Panc1 (cell line): ENCODE data around the gene KRTAP2-1. TPM values are rescaled to one million over a fixed set of nuclear protein-coding genes. Genes with fewer than 3 reads are reported as not detected.

Experiments
- ATAC-seq: fragments of 200-7000 bp; cut with Tn5 transposase; 2 replicates; pipeline ENCODE4 v1.9.1; 2020; ENCODE audit warnings: mild to moderate bottlenecking, moderate library complexity
- BruUV-seq: library from RNA; stranded (reverse); fragments of 400-500 nt; replicated peaks from 2 replicates; lab custom pipeline; 2021; lab: Mats Ljungman, UMichigan
- CTCF ChIA-PET: fragments of 300-600 bp; sonication (Branson Sonifier 250); formaldehyde crosslinking; loops from one replicate; lab custom pipeline; 2022; ENCODE audit warnings: antibody characterized with exemption; lab: Charles Lee
- POLR2A ChIA-PET: fragments of 300-600 bp; sonication (Branson Sonifier 250); formaldehyde crosslinking; loops from one replicate; lab custom pipeline; 2022; ENCODE audit warnings: antibody characterized with exemption; lab: Charles Lee
- DNase-seq: peaks from one replicate; pipeline ENCODE4 v3.0.0-alpha.2; 2010; ENCODE audit warnings: low read depth, low spot score
- H3K27ac ChIP-seq: 2 replicates; pipeline ENCODE4 v1.5.1; 2011; ENCODE audit warnings: mild to moderate bottlenecking, low read length, inconsistent platforms
- H3K27me3 ChIP-seq: fragments of 200-500 bp; sonication (Bioruptor generic); 2 replicates; pipeline ENCODE4 v1.6.0; 2014; ENCODE audit warnings: low read length, inconsistent platforms; ENCODE audit not compliant: control insufficient read depth, insufficient read depth
- H3K36me3 ChIP-seq: fragments of 200-500 bp; sonication (Bioruptor generic); 2 replicates; pipeline ENCODE4 v1.5.1; 2014; ENCODE audit warnings: inconsistent platforms, mild to moderate bottlenecking, low read length, moderate library complexity; ENCODE audit not compliant: control insufficient read depth, insufficient read depth
- H3K4me1 ChIP-seq: 2 replicates; pipeline ENCODE4 v1.5.1; 2011; ENCODE audit warnings: inconsistent platforms, mild to moderate bottlenecking, low read length, moderate library complexity; ENCODE audit not compliant: control insufficient read depth, insufficient read depth
- H3K4me3 ChIP-seq, 2 experiments: 2 replicates each; pipeline ENCODE4 v1.5.1; 2011 to 2012; ENCODE audit warnings: low read depth in 2 of 2, low read length in 2 of 2, mild to moderate bottlenecking in 2 of 2, inconsistent platforms in 1 of 2, moderate library complexity in 1 of 2
- H3K9me3 ChIP-seq: fragments of 200-500 bp; sonication (Bioruptor generic); 2 replicates; pipeline ENCODE4 v1.5.1; 2014; ENCODE audit warnings: low read depth, mild to moderate bottlenecking, inconsistent platforms, low read length, moderate library complexity; ENCODE audit not compliant: control insufficient read depth, insufficient read depth
- POLR2AphosphoS5 ChIP-seq: IDR thresholded peaks from 2 replicates; pipeline ENCODE4 v1.6.1; 2012; ENCODE audit warnings: mild to moderate bottlenecking, low read depth, low read length, moderate library complexity
- SIN3A ChIP-seq: IDR thresholded peaks from 2 replicates; pipeline ENCODE4 v1.6.1; 2012; ENCODE audit warnings: low read depth, mild to moderate bottlenecking, low read length, moderate library complexity, borderline replicate concordance; ENCODE audit not compliant: insufficient read depth
- TCF7L2 ChIP-seq: IDR thresholded peaks from 2 replicates; pipeline ENCODE4 v1.6.1; 2011; ENCODE audit warnings: mild to moderate bottlenecking, low read depth, low read length, inconsistent platforms
- in situ Hi-C: cut with HindIII; loops from 2 replicates; pipeline ENCODE4 v1.10.0; 2016; ENCODE audit warnings: low sequenced_read_pairs, low pct_unique_long_range_greater_than_20kb
- intact Hi-C: fragments of 100-400 bp; cut with micrococcal nuclease; formaldehyde crosslinking; loops from one replicate; pipeline ENCODE4 v1.10.0; 2022; ENCODE audit not compliant: unreplicated experiment
- total RNA-seq: library from RNA; stranded (reverse); gene quantifications from one replicate; pipeline ENCODE4 v1.2.1, GENCODE V29; 2021; ENCODE audit not compliant: unreplicated experiment
- TF ChIP-seq, protein P1 (sequence below): fragments of 450-650 bp; IDR thresholded peaks from 2 replicates; pipeline ENCODE4 v1.5.1; 2017; ENCODE audit warnings: mild to moderate bottlenecking
- TF ChIP-seq, protein P2 (sequence below), 2 experiments: IDR thresholded peaks; 2 replicates each; pipeline ENCODE4 v1.6.1; 2011 to 2012; ENCODE audit warnings: low read depth in 2 of 2, control low read depth in 1 of 2, low read length in 1 of 2, mild to moderate bottlenecking in 1 of 2, moderate library complexity in 1 of 2; ENCODE audit not compliant: insufficient read depth in 1 of 2

Gene KRTAP2-1
- total RNA-seq, 1 experiment from 2014 or later, result not detected

DNA sequence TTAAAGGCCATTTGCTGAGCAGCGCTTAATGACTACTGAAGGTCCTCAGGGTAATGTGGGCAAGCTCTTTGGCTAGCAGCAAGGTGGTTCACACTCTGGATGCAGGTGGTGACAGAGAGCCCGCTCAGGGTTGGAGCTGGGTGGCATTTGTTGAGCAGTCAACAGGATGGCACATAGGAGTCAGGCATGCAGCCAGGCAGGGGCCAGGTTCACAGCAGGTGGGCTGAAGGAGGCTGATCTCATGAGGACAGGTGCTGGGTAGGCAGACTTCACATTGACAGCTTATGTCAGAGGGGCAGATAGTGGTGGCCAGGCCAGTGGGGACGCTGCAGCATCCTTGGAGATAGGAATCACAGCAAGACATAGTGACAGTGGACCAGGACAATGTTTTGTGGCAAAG lies 42.7 kb downstream of the KRTAP2-1 start:
- intact Hi-C loops, result no loop called here
- CTCF ChIA-PET, result interaction anchor here (0.6 kb wide), 1 partner anchor 668 kb away, joined by 5 read pairs; no protein-coding TSS in a partner anchor
- Histone ChIP-seq H3K27ac (no peak overlapping the region), H3K27me3 (peaks cover 4% of the 10 kb centered on the region; the same call in 1 of the 2 replicates), H3K36me3 (no peaks in the 10 kb centered on the region), H3K4me1 (no peaks in the 10 kb centered on the region), H3K4me3 (no peak overlapping the region), H3K9me3 (no peaks in the 10 kb centered on the region)
- BruUV-seq, result no TSS peak
- DNase-seq (no peak), ATAC-seq (no peak)
- POLR2A ChIA-PET, result no interaction called here
- in situ Hi-C loops, result no loop called here
- TF ChIP-seq SIN3A, result no peak
- TF ChIP-seq, protein P1, sequence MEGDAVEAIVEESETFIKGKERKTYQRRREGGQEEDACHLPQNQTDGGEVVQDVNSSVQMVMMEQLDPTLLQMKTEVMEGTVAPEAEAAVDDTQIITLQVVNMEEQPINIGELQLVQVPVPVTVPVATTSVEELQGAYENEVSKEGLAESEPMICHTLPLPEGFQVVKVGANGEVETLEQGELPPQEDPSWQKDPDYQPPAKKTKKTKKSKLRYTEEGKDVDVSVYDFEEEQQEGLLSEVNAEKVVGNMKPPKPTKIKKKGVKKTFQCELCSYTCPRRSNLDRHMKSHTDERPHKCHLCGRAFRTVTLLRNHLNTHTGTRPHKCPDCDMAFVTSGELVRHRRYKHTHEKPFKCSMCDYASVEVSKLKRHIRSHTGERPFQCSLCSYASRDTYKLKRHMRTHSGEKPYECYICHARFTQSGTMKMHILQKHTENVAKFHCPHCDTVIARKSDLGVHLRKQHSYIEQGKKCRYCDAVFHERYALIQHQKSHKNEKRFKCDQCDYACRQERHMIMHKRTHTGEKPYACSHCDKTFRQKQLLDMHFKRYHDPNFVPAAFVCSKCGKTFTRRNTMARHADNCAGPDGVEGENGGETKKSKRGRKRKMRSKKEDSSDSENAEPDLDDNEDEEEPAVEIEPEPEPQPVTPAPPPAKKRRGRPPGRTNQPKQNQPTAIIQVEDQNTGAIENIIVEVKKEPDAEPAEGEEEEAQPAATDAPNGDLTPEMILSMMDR, result no peak
- TF ChIP-seq, protein P2, sequence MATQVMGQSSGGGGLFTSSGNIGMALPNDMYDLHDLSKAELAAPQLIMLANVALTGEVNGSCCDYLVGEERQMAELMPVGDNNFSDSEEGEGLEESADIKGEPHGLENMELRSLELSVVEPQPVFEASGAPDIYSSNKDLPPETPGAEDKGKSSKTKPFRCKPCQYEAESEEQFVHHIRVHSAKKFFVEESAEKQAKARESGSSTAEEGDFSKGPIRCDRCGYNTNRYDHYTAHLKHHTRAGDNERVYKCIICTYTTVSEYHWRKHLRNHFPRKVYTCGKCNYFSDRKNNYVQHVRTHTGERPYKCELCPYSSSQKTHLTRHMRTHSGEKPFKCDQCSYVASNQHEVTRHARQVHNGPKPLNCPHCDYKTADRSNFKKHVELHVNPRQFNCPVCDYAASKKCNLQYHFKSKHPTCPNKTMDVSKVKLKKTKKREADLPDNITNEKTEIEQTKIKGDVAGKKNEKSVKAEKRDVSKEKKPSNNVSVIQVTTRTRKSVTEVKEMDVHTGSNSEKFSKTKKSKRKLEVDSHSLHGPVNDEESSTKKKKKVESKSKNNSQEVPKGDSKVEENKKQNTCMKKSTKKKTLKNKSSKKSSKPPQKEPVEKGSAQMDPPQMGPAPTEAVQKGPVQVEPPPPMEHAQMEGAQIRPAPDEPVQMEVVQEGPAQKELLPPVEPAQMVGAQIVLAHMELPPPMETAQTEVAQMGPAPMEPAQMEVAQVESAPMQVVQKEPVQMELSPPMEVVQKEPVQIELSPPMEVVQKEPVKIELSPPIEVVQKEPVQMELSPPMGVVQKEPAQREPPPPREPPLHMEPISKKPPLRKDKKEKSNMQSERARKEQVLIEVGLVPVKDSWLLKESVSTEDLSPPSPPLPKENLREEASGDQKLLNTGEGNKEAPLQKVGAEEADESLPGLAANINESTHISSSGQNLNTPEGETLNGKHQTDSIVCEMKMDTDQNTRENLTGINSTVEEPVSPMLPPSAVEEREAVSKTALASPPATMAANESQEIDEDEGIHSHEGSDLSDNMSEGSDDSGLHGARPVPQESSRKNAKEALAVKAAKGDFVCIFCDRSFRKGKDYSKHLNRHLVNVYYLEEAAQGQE (IDR thresholded peaks at IDR 0.05; ENCODE audit: insufficient read depth in 1 of 2, low read depth in 2 of 2, low read length in 1 of 2), result no peak
- no peak for TF ChIP-seq TCF7L2
- TF ChIP-seq POLR2AphosphoS5, result no peak

GRCh38 chr17:41003926-41004325 lies 43.2 kb downstream of the KRTAP2-1 start:
- intact Hi-C loops, result no loop called here
- CTCF ChIA-PET, result interaction anchor here (0.6 kb wide), 1 partner anchor 668 kb away, joined by 5 read pairs; no protein-coding TSS in a partner anchor

More at GRCh38 chr17:41003926-41004325, 43.2 kb downstream of the KRTAP2-1 start:
- H3K36me3 ChIP-seq, result no peaks in the 10 kb centered on the region
- H3K4me3 ChIP-seq, result no peak overlapping the region
- in situ Hi-C loops, result no loop called here
- no TSS peak for BruUV-seq
- POLR2A ChIA-PET, result no interaction called here
- DNase-seq (no peak), ATAC-seq (no peak)
- TF ChIP-seq TCF7L2, result no peak
- TF ChIP-seq POLR2AphosphoS5, result no peak
- TF ChIP-seq, protein P1, result no peak
- no peak for TF ChIP-seq SIN3A
- TF ChIP-seq, protein P2 (IDR thresholded peaks at IDR 0.05; ENCODE audit: insufficient read depth in 1 of 2, low read depth in 2 of 2, low read length in 1 of 2), result no peak
- peaks cover 4% of the 10 kb centered on the region; the same call in 1 of the 2 replicates for H3K27me3 ChIP-seq
- H3K27ac ChIP-seq, result no peak overlapping the region
- H3K4me1 ChIP-seq, result no peaks in the 10 kb centered on the region
- H3K9me3 ChIP-seq, result no peaks in the 10 kb centered on the region
